HG03558 (cell line): Measurements from ENCODE around the gene FBXO47.

ENCODE experiments used
- ATAC-seq: cut with Tn5 transposase; IDR thresholded peaks from one replicate; pipeline ENCODE4 v1.9.1; 2021; ENCODE audit warnings: moderate number of reproducible peaks; ENCODE audit not compliant: unreplicated experiment; ENCODE audit errors: extremely low read depth

Gene FBXO47

GRCh38 chr17:38888842-38889241, 78.4 kb downstream of the FBXO47 start:
- no peak for ATAC-seq

GRCh38 chr17:38886643-38887010, 80.6 kb downstream of the FBXO47 start:
- no peak for ATAC-seq
